Liver (tissue), 9 donors: ENCODE results near the gene KRT25. TPM values are rescaled to one million over a fixed set of nuclear protein-coding genes. Genes with fewer than 3 reads are reported as not detected.

Experiments used
- DNase-seq: peaks from one replicate; pipeline ENCODE4 v3.0.0-alpha.2; 2017; ENCODE audit warnings: low spot score
- H3K27ac ChIP-seq, 2 donors: one replicate each; pipeline ENCODE4 v1.7.0; 2013; ENCODE audit warnings: inconsistent platforms in 2 of 2, low read length in 2 of 2, control low read depth in 1 of 2, low read depth in 1 of 2, mild to moderate bottlenecking in 1 of 2
- H3K27me3 ChIP-seq, 4 donors: one replicate each; pipeline versions ENCODE4 v1.6.1 to v1.7.0; 2013; ENCODE audit warnings: low read length in 3 of 4, inconsistent platforms in 1 of 4, mild to moderate bottlenecking in 1 of 4, moderate library complexity in 1 of 4; ENCODE audit not compliant: control insufficient read depth in 4 of 4, insufficient read depth in 4 of 4
- H3K36me3 ChIP-seq, 4 donors: one replicate each; pipeline versions ENCODE4 v1.6.1 to v1.7.0; 2013; ENCODE audit warnings: low read length in 3 of 4, mild to moderate bottlenecking in 3 of 4, low read depth in 1 of 4, moderate library complexity in 1 of 4; ENCODE audit not compliant: control insufficient read depth in 4 of 4, insufficient read depth in 3 of 4
- H3K4me1 ChIP-seq, 4 donors: one replicate each; pipeline versions ENCODE4 v1.6.1 to v1.7.0; 2013; ENCODE audit warnings: low read length in 3 of 4, mild to moderate bottlenecking in 3 of 4, moderate library complexity in 1 of 4; ENCODE audit not compliant: control insufficient read depth in 4 of 4, insufficient read depth in 4 of 4
- H3K4me3 ChIP-seq, 3 donors: one replicate each; pipeline versions ENCODE4 v1.6.1 to v1.7.0; 2013; ENCODE audit warnings: low read length in 3 of 3, control low read depth in 1 of 3, low read depth in 1 of 3, mild to moderate bottlenecking in 1 of 3
- H3K9ac ChIP-seq, 2 donors: one replicate each; pipeline ENCODE4 v1.7.0; 2013; ENCODE audit warnings: low read length in 2 of 2, mild to moderate bottlenecking in 2 of 2, moderate library complexity in 2 of 2, control low read depth in 1 of 2, low read depth in 1 of 2
- H3K9me3 ChIP-seq, 4 donors: one replicate each; pipeline versions ENCODE4 v1.6.1 to v1.7.0; 2013; ENCODE audit warnings: low read length in 3 of 4; ENCODE audit not compliant: control insufficient read depth in 4 of 4
- ATF3 ChIP-seq: IDR thresholded peaks from 2 replicates; pipeline ENCODE4 v1.6.1; 2016; ENCODE audit warnings: antibody characterized with exemption
- CTCF ChIP-seq: fragments of 150-350 bp; IDR thresholded peaks from 2 replicates; pipeline ENCODE4 v1.5.1; 2017; ENCODE audit warnings: improper control_type of control experiment, low read depth, low read length; ENCODE audit not compliant: missing input control
- FOXA1 ChIP-seq: IDR thresholded peaks from 2 replicates; pipeline ENCODE4 v1.6.1; 2016; ENCODE audit warnings: antibody characterized with exemption
- FOXA2 ChIP-seq: IDR thresholded peaks from 2 replicates; pipeline ENCODE4 v1.6.1; 2016; ENCODE audit warnings: antibody characterized with exemption
- HNF4G ChIP-seq: IDR thresholded peaks from 2 replicates; pipeline ENCODE4 v1.6.1; 2016; ENCODE audit warnings: antibody characterized with exemption
- MAX ChIP-seq: IDR thresholded peaks from 2 replicates; pipeline ENCODE4 v1.6.1; 2016; ENCODE audit warnings: antibody characterized with exemption
- NR2F2 ChIP-seq: IDR thresholded peaks from 2 replicates; pipeline ENCODE4 v1.6.1; 2016; ENCODE audit warnings: antibody characterized with exemption
- RAD21 ChIP-seq, 2 donors: IDR thresholded peaks; 2 replicates each; pipeline ENCODE4 v1.6.1; 2016; ENCODE audit warnings: antibody characterized with exemption in 2 of 2, mild to moderate bottlenecking in 2 of 2
- SP1 ChIP-seq: IDR thresholded peaks from 2 replicates; pipeline ENCODE4 v1.6.1; 2018; ENCODE audit warnings: antibody characterized with exemption, mild to moderate bottlenecking
- TAF1 ChIP-seq: conservative IDR thresholded peaks from 2 replicates; pipeline ENCODE4 v1.6.1; 2016; ENCODE audit warnings: antibody characterized with exemption, mild to moderate bottlenecking
- YY1 ChIP-seq: IDR thresholded peaks from 2 replicates; pipeline ENCODE4 v1.6.1; 2016; ENCODE audit warnings: antibody characterized with exemption, mild to moderate bottlenecking
- ZBTB33 ChIP-seq: IDR thresholded peaks from 2 replicates; pipeline ENCODE4 v1.6.1; 2016; ENCODE audit warnings: antibody characterized with exemption
- WGBS: extraction: QIAGEN DNeasy Blood & Tissue Kit; methylation state at CpG from one replicate; pipeline ENCODE4 v1.1.7; 2013; 5-methylcytosine and 5-hydroxymethylcytosine counted together
- polyA plus RNA-seq, 2 donors: library from polyadenylated mRNA; stranded (reverse) in 1 of 2; unstranded in 1 of 2; fragments of 200-250 nt in 1 of 2; fragments of >200 nt in 1 of 2; fragmentation: Nextera tagmentation in 1 of 2; extraction: Ambion mirVana in 1 of 2; gene quantifications; one replicate each; pipeline versions ENCODE4 v1.2.1 to v1.2.3, GENCODE V29; 2013 to 2015
- total RNA-seq, 2 donors: library from RNA; depleted of rRNA; stranded (reverse); fragments of >200 nt; gene quantifications; one replicate each; pipeline ENCODE4 v1.2.3, GENCODE V29; 2014
- donor health status: healthy.
- donor health status: healthy.
- donor health status: healthy.
- donor health status: healthy.
- donor health status: healthy.

Gene KRT25
- total and polyA plus RNA-seq, 4 donors: not detected

- Histone ChIP-seq H3K4me1 (peaks cover 7 to 22% (median 16%) of the 10 kb centered on the region in 4 donors), H3K27ac (no peak overlapping the region), H3K9me3 (no peaks in the 10 kb centered on the region), H3K4me3 (no peak overlapping the region), H3K9ac (no peak overlapping the region), H3K36me3 (no peaks in the 10 kb centered on the region), H3K27me3 (no peaks in the 10 kb centered on the region)
- 74% methylated on average over 5 of the region's 5 CpGs for WGBS
- no peak for DNase-seq
- TF ChIP-seq CTCF (no peak), TAF1 (no peak), NR2F2 (no peak), YY1 (no peak), ZBTB33 (no peak), FOXA1 (no peak), MAX (no peak), SP1 (no peak), ATF3 (no peak), HNF4G (no peak), RAD21 (IDR thresholded peaks at IDR 0.05) (no peak)
Measured at GRCh38 chr17:40699853-40700252, 55.3 kb downstream of the KRT25 start.

- no peaks in the 10 kb centered on the region for H3K27me3 ChIP-seq
Measured at GRCh38 chr17:40699371-40699770, 55.8 kb downstream of the KRT25 start.

More at GRCh38 chr17:40699371-40699770, 55.8 kb downstream of the KRT25 start:
- Histone ChIP-seq H3K9me3 (no peaks in the 10 kb centered on the region), H3K9ac (no peak overlapping the region), H3K36me3 (no peaks in the 10 kb centered on the region), H3K4me3 (no peak overlapping the region), H3K4me1 (peaks cover 7 to 22% (median 16%) of the 10 kb centered on the region in 4 donors), H3K27ac (no peak overlapping the region)
- DNase-seq: no peak
- TF ChIP-seq RAD21 (IDR thresholded peaks at IDR 0.05): no peak
- no peak for TF ChIP-seq YY1
- no peak for TF ChIP-seq MAX
- TF ChIP-seq HNF4G: no peak
- no peak for TF ChIP-seq FOXA2
- TF ChIP-seq TAF1: no peak
- no peak for TF ChIP-seq ZBTB33
- 74% methylated on average over 9 of the region's 9 CpGs for WGBS

Other genes starting within 250 kb of the KRT25 start
- gene CCR7, start 189.9 kb downstream of the KRT25 start, total RNA-seq: under 1 TPM; 0.08 to 0.89 TPM
- under 1 TPM; 0.16 to 0.40 TPM for gene CCR7, start 189.9 kb downstream of the KRT25 start, polyA plus RNA-seq
- gene SMARCE1, start 107.5 kb downstream of the KRT25 start, total RNA-seq: 10 to 100 TPM; 33.8 to 38.9 TPM
- gene SMARCE1, start 107.5 kb downstream of the KRT25 start, polyA plus RNA-seq: 10 to 100 TPM; 25.0 to 40.8 TPM
- 1 to 10 TPM; 2.7 to 5.6 TPM for gene KRT222, start 90.2 kb downstream of the KRT25 start, total RNA-seq
- 1 to 10 TPM; 1.9 to 3.1 TPM for gene KRT222, start 90.2 kb downstream of the KRT25 start, polyA plus RNA-seq
- gene KRT24, start 51.6 kb downstream of the KRT25 start, total RNA-seq: not detected
- not detected for gene KRT24, start 51.6 kb downstream of the KRT25 start, polyA plus RNA-seq
- not detected for gene KRT26, start 16.9 kb upstream of the KRT25 start, total RNA-seq
- gene KRT26, start 16.9 kb upstream of the KRT25 start, polyA plus RNA-seq: not detected
- not detected for gene KRT27, start 27.2 kb upstream of the KRT25 start, total RNA-seq
- gene KRT27, start 27.2 kb upstream of the KRT25 start, polyA plus RNA-seq: not detected
- gene KRT28, start 44.6 kb upstream of the KRT25 start, total RNA-seq: not detected
- gene KRT28, start 44.6 kb upstream of the KRT25 start, polyA plus RNA-seq: not detected
- gene KRT10, start 67.3 kb upstream of the KRT25 start, total RNA-seq: 1 to 10 TPM; 1.6 to 3.4 TPM
- 10 to 100 TPM; 10.8 to 52.5 TPM for gene KRT10, start 67.3 kb upstream of the KRT25 start, polyA plus RNA-seq
- gene KRT12, start 111.9 kb upstream of the KRT25 start, total RNA-seq: not detected
- not detected for gene KRT12, start 111.9 kb upstream of the KRT25 start, polyA plus RNA-seq
- not detected for gene KRT20, start 129.9 kb upstream of the KRT25 start, total RNA-seq
- gene KRT20, start 129.9 kb upstream of the KRT25 start, polyA plus RNA-seq: not detected
- 1 to 10 TPM in 1 of 2 donors, under 1 TPM in 1; 0.09 to 1.3 TPM for gene KRT23, start 182.3 kb upstream of the KRT25 start, total RNA-seq
- gene KRT23, start 182.3 kb upstream of the KRT25 start, polyA plus RNA-seq: under 1 TPM in 1 of 2 donors, not detected in 1; 0.24 TPM
- not detected for gene KRT39, start 211.6 kb upstream of the KRT25 start, total RNA-seq
- gene KRT39, start 211.6 kb upstream of the KRT25 start, polyA plus RNA-seq: not detected
- not detected for gene KRT40, start 229.0 kb upstream of the KRT25 start, total RNA-seq
- gene KRT40, start 229.0 kb upstream of the KRT25 start, polyA plus RNA-seq: not detected
- gene KRTAP3-3, start 238.8 kb upstream of the KRT25 start, total RNA-seq: not detected
- not detected for gene KRTAP3-3, start 238.8 kb upstream of the KRT25 start, polyA plus RNA-seq
- gene KRTAP3-2, start 244.6 kb upstream of the KRT25 start, total RNA-seq: not detected
- not detected for gene KRTAP3-2, start 244.6 kb upstream of the KRT25 start, polyA plus RNA-seq